Measurements from ENCODE around the gene CT47C1.

DNA sequence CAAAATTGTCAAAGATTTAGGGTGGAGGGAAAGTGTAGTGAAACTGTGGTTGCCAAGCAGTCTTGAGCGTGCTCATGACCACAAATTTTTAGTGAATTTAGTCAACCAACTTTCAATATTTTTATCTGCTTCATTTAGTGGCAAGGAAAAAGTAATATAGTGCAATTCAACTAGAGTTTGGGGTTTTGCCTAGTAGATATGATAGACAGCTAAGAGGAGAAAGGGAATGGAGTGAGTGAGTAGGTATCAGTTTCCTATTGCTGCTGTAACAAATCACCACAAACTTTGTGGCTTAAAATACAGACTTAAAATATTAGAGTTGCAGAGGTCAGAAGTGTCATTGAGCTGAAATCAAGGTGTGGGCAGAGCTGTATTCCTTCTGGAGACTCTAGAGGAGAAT, 3.7 kb upstream of the CT47C1 start:
- TF ChIP-seq, protein P1, sequence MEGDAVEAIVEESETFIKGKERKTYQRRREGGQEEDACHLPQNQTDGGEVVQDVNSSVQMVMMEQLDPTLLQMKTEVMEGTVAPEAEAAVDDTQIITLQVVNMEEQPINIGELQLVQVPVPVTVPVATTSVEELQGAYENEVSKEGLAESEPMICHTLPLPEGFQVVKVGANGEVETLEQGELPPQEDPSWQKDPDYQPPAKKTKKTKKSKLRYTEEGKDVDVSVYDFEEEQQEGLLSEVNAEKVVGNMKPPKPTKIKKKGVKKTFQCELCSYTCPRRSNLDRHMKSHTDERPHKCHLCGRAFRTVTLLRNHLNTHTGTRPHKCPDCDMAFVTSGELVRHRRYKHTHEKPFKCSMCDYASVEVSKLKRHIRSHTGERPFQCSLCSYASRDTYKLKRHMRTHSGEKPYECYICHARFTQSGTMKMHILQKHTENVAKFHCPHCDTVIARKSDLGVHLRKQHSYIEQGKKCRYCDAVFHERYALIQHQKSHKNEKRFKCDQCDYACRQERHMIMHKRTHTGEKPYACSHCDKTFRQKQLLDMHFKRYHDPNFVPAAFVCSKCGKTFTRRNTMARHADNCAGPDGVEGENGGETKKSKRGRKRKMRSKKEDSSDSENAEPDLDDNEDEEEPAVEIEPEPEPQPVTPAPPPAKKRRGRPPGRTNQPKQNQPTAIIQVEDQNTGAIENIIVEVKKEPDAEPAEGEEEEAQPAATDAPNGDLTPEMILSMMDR (IDR thresholded peaks at IDR 0.05; ENCODE audit: low read depth, low read length) = no peak
- TF ChIP-seq, protein P2, sequence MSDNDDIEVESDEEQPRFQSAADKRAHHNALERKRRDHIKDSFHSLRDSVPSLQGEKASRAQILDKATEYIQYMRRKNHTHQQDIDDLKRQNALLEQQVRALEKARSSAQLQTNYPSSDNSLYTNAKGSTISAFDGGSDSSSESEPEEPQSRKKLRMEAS (IDR thresholded peaks at IDR 0.05; ENCODE audit: low read depth, low read length) = no peak

Measured in NB4 (cell line).